GM21423 (cell line): ENCODE results near the gene NUDT3.

ENCODE experiments used
- ATAC-seq: cut with Tn5 transposase; IDR thresholded peaks from one replicate; pipeline ENCODE4 v1.9.1; 2021; ENCODE audit warnings: mild to moderate bottlenecking, moderate library complexity; ENCODE audit not compliant: unreplicated experiment

NUDT3 gene

DNA sequence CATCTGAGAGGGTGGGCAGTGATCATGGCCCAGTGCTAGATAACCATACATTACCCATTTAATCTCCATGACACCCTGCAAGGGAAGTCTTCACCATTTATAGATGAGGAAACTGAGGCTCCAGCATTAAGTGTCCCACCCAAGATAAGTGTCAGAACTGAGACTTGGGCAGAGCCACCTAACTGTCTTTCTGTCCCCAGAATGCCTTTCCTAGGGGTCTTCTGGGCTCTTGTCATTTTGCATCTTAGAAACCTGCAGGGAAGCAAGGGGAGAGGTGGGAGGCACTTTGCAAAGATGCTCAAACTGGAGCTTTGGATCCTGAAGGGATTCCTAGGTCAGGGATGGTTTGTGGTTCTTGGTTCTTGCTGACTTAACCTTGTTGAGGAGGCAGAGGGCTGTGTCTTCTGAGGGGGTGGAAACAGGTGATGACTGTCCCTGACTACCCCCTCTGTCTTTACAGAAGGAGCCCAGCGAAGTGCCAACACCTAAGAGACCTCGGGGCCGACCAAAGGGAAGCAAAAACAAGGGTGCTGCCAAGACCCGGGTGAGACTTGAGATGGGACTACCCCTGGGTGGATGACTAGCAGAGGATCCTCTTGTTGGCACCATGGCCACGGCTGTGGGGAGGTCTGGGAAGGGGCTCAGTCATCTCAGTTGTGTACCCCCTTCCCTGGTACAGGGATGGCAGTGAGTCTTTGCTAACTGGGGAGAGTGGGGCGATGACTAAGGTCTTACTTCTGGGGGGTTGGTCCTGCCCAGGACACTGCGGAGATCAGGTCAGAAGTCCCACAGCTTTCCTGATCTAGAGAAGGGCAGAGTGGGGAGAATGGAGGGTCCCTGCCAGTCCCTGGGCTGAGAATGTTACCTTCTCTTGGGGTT, 150.0 kb downstream of the NUDT3 start:
- ATAC-seq = no peak

DNA sequence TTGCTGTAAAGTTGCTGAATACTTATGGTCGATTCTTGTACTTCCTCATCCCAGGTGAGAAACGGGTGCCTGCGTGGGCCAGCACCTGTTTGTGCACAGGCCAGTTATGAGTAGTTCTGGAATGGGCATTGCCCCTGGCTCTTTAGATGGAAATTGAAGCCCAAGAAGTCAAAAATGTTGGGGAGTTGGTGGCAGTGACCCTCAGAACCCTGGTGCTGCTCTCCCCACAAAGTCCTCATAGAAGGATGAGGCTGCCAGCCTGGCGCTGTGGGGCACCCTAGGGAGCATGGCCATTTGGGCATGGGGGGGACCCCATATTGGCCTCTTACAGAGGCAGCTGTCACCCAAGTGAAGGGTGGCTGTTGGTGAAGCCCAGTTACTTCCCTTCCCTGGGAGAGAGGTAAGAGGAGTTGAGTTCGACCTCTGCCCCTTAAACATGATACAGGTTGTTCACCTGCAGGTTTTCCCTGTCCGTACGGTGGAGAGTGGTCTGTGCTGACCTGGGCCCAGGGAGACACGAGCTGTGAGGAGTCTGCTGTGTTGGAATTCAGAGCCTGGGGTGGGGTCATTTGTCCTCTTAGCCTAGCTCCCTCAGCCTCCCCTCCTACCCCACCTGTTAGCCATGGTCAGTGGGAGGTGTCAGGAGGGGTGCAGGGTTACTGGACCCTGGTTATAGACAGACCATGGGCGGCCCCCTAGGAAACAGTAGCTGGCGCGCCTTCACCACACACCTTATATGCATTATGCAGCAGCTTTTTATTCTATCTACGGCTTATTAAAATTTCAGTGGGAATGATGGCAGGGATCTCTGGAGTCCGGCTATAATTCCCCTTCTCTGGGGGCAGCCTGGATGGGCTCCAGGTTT, 150.9 kb downstream of the NUDT3 start:
- no peak for ATAC-seq

GRCh38 chr6:34240329-34241248, 151.9 kb downstream of the NUDT3 start:
- ATAC-seq = no peak

- no peak for ATAC-seq
These were observed 152.6 kb downstream of the NUDT3 start for GRCh38 chr6:34239893-34240292.

DNA sequence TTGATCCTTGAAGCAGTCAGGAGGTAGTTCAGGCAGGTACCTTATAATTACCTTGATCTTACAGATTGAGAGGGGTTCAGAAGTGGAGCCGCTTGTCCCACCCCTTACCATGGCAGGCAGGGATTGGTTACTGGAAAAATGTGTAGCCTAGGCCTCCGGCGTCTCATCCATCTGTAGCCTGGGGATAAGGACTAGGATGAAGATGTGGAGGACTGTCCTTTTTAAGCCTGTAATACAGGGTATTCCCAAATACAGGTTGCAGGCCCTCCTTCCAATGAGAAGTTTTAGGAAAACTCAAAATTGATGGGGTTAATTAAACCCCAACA, 153.0 kb downstream of the NUDT3 start:
- ATAC-seq = no peak

DNA sequence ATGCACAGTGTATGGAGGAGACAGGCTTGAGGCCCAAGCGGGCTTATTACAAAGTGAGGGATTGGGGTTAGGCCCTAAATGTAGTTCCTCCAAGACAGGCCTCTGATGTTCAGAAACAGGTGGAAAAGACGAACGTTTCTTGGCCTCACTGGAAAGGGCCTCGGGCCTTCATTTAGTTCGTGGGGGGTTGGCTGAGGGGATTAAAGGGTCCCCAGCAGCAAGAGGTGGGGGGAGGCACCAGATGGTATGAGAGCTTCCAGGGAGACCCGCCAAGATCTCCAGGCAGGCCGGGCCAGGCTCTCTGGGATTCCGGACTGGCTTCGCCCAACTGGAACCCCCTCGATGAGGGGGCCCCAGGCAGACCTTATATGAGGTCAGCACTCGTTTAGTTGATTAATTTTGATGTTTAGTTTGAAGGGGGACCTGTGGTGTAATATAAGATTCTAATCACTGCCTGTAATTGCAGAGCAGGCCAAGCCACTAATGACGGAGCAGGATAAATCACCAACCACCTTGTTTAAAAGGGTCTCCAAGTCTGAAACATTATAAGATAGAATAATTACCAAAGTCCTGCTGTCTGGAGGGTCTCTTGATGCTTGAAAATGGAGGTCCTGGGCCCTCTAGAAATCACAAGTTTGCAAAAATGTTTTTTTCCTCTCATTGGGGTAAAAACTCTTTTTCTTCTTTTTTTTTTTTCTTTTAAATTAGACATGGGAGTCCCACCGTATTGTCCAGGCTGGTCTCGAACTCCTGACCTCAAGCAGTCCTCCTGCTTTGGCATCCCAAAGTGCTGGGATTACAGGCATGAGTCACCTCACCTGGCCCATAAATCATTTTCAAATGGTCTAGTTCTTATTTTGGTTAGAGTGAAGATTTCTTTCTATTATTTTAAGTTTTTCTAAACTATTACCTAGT, 153.6 kb downstream of the NUDT3 start:
- no peak for ATAC-seq

DNA sequence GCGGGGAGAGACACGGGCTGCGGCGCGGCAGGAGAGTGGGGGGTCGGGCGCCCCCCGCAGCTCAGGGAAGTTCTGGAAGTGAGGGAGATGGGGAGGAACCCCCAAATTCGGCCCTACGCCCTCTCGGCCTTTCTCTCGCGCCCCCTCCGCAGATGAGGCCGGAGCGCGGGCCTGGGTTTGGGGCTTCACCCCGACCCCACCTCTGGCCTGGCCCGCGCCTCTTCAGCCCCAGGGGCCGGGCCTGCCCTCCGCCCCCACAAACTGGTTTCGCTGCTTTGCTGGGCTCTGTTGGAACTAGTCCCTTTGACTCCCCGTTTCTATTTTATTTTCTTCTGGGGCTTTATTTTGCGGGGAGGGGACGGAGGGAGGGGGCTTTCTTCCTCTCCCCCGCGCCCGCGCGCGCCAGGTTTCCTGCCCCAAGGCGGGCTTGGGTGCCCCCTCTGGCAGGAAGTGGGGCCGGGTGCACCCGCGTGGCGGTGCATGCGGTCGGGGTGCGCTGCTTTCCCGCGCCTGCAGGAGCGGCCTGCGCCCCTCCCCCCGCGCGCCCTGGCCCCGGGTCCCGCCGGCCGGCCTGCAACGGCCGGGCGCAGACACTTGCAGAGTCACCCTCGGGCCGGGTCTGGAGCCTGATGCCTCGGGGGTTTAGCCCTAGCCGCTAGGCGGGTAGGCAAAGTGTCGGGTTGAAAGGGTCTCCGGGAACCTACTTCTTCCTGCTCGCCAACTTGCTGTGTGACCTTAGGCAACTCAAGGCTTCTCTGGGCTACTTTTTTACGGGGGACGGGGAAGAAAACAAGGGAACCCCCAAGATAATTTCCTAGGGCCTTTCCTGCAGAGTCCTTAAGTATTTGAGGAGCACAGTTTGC, 154.5 kb downstream of the NUDT3 start:
- no peak for ATAC-seq

DNA sequence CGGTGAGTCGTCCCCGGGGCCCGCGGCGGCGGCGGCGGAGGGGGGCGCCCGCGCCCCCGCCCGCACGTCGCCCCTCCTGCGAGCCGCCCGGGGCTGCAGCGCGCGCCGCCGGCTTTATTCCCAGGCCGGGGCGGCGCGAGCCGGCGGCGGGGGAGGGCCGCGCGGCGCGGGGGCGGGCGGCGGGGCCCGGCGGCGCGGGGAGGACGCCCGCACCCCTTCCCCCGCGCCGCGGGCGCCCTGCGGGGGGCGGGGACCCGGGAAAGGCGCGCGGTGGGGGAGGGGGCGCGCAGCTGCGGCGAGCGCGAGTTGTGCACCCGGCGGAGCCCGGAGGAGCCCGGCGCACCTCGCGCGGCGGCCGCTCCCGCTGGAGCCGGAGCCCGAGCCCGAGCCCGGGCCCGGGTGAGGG, 155.2 kb downstream of the NUDT3 start:
- peak; percentile 15 for ATAC-seq

GRCh38 chr6:34236443-34237315, 155.8 kb downstream of the NUDT3 start, which contains the start of gene HMGA1:
Gene HMGA1, plus strand, starts transcription at chr6:34236873. Its CDS starts 3,908 bp downstream, at chr6:34240781.
- peak; percentile 57 for ATAC-seq

DNA sequence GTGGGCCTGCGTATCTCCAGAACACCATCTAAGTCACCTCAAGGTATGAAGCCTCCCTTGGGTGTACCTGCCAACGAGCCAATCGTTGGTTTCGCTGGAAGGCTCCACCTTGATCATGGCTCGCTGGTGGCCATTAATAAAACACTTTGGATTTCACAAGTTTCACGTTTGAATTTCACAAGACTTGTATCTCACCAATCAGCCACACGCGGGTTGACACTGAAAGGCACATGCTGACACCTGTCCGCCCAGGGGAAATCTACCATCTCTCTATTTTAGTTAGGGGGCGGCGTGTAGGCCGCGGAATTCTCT, 156.4 kb downstream of the NUDT3 start:
- ATAC-seq = peak; percentile 2

DNA sequence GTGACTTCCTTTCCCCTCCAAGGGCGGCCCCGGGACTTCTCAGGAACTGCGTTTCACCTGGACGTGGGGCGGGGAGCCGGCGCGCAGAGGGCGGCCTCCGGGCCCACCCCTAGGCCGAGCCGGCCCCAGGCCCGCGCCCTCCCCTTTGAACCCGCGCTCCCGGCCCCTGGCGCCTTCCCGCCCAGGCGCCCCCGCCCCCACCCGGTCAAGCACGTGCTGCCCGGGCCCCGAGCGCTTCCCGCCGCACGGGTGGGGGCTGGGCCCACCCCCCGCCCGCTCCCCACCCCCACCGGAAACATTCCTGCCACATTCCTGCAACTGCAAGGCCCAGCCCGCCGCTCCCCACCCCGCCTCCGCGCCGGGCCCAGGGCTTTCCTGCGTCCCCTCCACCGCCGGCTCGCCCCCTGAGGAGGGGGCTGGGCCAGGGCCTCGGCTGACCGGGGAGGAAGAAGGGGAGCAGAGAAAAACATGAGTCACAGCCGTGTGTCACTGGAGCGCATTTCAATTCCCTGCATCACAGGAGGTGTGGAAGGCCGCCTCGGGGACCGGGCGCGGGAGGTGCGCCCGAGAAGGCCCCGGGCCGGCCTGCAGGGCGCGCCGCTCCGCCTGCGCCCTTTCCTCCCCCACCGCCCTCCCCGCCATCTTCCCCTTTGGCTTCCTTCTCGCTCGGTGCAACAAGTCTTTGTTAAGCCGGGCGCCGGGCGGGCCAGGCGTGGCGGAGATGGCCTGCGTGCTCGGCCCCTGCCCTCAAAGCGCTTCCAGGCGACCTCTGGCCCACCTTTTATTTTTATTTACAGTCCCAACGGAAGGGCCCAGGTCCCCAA, 156.9 kb downstream of the NUDT3 start:
- no peak for ATAC-seq

DNA sequence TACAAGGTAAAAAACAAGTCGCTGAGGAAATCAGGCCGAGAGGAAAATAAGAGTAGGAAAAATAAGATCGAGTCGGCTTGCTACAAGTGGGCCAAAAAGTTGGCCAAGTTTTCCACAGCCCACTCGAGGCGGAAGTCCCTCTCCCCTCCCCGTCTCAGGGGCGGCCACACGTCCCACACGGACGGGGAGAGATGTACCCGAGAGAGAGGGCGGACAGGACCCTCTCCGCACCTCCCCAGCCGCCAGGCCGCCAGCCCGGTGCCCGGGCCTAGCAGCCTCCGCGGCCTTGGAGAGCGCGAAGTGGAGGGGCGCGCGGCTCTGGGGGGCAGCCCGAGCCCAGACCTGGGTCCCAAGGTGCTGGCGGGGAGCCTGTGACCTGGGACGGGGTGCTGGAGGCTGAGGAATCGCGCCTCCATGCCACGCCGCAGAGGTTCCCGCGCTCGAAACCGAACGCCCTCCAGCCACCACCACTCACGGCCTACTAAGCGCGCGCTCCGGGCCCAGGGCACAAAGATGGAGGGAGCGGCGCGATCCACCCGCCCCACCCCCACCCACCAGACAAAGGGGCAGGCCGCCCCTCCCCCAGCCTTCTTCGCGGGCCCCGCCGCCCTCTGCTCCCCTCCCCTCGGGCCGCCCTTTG, 157.7 kb downstream of the NUDT3 start:
- no peak for ATAC-seq

GRCh38 chr6:34233867-34234266, 158.6 kb downstream of the NUDT3 start:
- ATAC-seq = no peak

DNA sequence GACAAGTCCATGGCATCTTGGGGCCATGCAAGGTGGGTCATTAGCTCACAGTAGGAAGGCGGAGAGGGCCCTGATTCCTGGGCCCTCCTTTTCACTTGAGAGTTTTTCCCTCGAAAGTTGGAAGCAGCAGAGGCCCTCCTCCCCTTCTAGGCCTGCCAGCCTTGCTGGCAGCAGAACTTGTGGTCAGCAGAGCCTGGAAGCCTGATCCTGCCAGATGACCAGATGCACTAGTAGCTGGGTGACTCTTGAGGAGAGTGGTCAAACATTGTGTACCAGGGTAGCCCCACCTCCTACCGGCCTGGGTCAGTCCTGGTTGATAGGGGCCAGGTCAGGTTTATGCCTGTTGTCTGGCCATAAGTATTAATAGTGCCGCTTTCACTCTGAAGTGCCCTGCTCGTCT, 159.6 kb downstream of the NUDT3 start:
- ATAC-seq = no peak

DNA sequence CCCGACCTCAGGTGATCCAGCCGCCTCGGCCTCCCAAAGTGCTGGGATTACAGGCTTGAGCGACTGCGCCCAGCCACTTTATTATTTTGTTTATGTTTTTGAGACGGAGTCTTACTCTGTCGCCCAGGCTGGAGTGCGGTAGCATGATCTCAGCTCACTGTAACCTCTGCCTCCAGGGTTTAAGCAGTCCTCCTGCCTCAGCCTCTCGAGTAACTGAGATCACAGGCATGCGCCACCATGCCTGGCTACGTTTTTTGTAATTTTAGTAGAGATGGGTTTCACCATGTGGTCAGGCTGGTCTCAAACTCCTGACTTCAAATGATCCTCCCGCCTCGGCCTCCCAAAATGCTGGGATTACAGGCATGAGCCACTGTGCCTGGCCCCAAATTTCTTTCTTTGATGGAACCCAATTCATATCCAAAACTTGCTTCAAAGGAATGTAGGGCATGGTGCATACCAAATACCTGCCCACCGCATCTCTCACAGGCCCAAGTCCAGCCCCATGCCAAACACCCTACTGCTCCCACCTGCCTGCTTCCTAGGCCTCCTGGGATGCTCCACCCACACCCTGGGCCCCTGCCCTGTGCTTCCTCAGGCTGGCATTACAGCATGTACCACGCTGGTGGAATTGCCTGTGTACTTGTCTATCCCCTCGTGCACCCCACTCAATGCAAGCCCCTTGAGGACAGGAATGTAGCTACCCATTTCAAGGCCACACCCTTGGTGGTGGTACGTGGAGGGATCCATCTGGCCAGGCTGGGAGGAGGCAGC, 160.7 kb downstream of the NUDT3 start:
- ATAC-seq = no peak
